Middle frontal gyrus (tissue), 1 donor: Measurements from ENCODE around the gene PPCDC.

Experiments
- DNase-seq: peaks from one replicate; pipeline ENCODE4 v3.0.0-alpha.2; 2015; ENCODE audit warnings: low spot score; ENCODE audit errors: extremely low spot score

Gene PPCDC

GRCh38 chr15:75008629-75009326 is 14.6 kb upstream of the PPCDC start:
- DNase-seq = no peak

DNA sequence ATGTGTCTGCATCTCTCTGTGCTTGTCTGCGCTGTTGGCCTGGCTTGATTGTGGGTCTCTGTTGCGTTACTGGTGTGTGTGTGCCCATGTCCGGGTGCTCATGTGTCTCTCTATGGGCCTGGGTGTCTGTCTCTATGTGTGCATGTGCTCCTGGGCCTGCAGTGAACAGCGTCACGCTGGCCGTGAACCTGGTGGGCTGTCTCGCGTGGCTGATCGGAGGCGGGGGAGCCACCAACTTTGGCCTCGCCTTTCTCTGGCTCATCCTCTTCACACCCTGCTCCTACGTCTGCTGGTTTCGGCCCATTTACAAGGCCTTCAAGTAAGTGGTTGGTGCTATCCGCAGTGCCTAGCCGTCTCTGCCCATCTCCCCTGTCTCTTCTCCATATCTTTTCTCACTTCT is 7.0 kb upstream of the PPCDC start:
- no peak for DNase-seq

DNA sequence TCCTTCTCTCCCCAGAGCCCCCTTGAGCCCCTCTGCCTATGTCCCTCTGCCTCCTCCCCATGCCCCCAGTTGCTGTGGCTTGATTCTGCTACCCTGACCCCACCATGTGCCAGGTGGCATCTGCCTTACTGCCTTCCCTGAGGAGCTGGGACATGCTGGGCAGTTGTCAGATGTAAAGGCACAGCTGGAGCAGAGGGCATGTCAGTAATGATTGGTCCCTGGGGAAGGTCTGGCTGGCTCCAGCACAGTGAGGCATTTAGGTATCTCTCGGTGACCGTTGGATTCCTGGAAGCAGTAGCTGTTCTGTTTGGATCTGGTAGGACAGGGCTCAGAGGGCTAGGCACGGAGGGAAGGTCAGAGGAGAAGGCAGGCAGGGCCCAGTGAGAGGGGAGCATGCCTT is 3.5 kb upstream of the PPCDC start:
- no peak for DNase-seq

DNA sequence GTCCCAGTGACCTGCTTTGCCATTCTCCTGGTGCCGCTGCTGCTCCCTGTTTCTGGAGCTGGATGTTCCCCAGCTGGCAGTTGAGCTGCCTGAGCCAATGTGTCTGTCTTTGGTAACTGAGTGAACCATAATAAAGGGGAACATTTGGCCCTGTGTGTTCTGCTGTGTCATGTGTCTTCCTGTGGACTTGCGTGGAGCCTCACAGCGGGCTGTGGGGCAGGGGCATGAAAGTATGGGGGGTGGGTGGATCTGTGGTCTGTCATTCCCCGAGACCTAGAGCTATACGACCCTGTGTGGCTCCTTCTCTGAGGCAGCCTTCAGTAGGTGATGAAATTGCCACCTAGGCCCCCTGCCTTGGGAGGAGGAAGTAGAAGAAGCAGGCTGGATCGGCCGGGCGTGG is 2.0 kb upstream of the PPCDC start:
- no peak for DNase-seq

DNA sequence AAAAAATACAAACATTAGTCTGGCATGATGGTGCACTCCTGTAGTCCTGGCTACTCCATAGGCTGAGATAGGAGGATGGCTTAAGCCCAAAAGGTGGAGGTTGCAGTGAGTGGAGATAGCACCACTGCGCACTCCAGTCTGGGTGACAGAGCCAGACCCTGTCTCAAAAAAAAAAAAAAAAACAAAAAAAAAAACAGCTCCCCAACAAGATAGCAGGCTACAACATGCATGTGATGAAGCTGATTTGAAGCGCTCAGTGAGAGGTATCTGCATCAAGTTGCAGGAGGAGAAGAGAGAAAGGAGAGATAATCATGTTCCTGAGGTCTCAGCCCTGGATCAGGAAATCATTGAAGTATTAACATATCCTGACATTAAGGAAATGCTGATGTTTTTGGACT is 608 bp upstream of the PPCDC start:
- no peak for DNase-seq

DNA sequence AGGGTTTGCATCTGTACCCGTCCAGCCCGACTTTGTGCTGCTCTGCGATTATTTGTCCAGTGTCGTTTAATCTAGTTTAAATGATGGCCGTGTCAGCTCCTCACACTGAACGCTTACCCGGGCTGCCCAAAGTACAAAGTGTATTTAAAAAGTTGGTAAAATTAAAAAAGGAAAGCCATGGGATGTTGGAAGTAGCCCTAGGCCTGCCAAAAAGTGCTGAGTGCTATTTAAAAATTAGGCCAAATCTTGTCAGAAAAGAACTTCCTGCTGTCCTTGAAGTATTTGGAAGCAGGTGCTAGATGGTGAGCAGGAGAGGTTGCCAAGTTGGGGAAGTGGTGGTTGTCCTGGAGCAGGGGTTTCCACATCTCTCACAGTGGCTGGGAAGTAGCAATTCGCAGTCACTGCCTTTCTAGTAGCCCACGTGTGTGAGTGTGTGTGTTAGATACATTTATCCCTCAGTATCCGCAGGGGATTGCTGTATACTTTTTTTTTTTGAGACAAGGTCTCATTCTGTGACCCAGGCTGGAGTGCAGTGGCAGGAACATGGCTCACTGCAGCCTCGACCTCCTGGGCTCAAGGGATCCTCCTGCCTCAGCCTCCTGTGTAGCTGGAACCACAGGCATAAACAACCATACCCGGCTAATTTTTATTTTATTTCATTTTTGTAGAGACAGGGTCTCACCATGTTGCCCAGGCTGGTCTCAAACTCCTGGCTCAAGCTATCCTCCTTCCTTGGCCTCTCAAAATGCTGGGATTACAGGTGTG is 664 bp downstream of the PPCDC start:
- no peak for DNase-seq

DNA sequence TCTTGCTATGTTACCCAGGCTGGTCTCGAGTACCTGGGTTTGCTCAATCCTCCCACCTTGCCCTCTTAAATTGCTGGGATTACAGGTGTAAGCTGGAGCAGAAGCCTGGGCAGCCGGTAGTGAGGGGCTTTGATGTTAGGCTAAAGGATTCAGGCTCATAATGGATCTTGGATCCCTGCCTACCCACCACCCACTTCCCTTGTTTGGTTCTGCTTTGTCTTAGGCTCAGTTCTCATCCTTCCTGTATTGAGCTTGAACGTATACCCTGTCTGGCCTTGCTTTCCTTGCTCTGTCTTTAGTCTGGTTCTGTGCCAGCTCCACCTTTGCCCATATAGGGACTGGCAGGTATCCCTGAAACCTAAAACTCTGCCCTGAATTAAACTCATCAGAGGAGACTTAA is 1.7 kb downstream of the PPCDC start:
- DNase-seq = no peak

DNA sequence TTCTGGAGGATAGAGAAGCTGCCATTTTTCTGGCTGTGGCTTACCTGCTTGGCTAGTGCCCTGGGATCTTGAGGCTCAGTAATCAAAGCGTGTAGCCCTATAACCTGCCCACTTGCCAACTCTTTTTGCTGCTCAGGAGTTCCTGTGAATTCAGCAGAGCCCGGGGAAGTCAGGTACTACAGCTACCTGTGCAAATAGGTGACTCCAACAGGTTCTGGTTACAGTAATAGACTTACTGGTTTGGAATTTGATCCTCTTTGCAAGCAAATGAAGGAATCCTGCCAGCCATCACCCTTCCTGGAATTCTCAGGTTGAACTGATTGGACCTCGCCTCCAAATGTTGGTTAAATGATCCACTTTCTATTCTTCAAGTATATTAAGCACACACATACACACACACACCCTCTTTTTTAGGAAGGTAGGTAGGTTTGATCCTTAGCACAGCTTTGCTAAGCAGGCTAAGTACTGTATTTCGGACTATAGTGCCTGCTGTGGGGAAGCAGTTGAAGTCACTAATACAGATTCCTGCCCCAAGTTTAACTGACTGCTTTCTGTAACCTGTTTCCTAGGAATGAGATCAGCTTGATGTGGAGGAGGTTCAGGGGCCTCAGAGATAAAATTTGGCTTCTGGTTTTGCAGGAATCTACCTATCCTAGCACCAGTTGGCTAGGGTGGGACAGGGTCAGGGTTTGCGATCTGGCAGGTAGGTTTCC is 2.3 kb downstream of the PPCDC start:
- no peak for DNase-seq

DNA sequence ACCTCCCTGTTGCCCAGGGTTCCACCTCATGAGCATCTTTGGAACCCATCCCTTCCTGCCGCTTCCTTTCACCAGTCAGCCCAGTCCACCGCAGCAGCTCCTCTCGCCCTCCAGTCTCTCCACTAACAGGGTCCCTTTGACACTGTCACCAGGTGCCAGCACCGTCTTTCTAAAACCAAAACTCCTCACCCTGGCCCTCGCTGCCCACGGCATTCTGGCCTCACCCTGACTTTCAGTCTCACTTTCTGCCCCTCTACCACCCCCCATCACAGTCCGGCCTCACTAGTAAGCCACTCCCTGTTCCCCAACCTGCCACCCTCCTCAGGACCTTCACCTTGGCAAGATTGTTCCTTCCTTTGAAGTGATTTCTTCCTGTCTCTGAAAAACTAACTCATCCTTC is 4.2 kb downstream of the PPCDC start:
- DNase-seq = no peak

- no peak for DNase-seq
Observed at GRCh38 chr15:75028991-75029377, 5.6 kb downstream of the PPCDC start.

GRCh38 chr15:75029378-75030022 is 6.1 kb downstream of the PPCDC start:
- peak; percentile 82 for DNase-seq

- no peak for DNase-seq
Observed at GRCh38 chr15:75030023-75030413, 6.6 kb downstream of the PPCDC start.

DNA sequence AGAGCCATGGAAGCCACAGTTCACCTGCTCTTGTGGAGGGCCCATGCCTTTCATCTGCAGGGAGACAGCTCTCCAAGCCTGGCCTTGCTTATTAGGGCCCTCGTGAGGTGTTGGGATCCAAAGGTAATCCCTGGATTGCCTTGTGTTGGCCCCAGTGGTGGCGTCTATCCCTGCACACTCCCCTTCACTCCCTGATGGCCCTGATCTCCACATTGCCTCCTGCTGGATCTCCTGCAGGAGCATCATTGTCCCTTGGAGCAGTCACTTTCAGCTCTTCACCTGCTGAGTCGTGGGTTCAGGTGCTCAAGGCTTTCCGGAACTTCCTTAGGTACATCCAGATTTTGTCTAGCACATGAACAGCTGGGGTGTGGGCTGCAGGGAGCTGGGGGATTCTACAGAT is 7.0 kb downstream of the PPCDC start:
- DNase-seq = no peak

GRCh38 chr15:75031848-75032247 is 8.5 kb downstream of the PPCDC start:
- no peak for DNase-seq

DNA sequence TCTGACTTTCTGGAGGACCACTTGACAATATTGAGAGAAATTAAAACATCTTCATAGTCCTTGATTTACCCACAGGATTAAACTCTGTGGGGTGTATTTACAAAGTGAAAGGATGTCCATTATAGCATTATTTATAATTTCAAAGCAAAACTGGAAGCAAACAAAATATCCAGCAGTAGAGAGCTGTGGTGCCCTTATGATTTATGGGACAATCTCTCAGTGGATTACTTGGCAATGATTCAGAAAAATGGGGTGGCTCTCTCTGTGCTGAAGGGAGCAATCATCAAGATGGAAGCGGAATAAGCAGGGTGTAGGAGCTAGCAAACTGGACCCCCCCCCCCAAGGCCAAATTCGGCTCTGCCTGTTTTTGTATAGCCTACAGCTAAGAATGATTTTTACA is 9.0 kb downstream of the PPCDC start:
- no peak for DNase-seq

DNA sequence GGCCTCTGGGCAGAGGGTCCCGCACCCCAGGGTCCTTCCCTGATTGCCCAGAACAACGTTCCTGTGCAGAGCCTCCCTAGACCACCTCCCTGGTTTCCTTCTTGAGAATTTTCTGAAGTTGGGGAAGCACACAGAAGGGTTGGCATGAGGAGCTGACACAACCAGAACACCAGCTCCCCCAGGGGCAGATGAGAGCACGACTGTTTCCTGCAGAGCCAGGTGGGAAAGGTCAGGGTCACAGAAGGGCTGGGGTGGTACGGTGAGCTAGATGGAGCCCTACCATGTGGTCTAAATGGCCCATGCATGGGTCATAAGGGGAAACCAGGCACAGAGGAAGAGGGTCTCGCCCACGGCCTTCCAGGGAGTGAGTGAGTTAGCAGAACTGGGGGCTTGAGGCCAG is 10.4 kb downstream of the PPCDC start:
- no peak for DNase-seq

- DNase-seq = no peak
Observed at GRCh38 chr15:75034615-75035014, 11.2 kb downstream of the PPCDC start.

DNA sequence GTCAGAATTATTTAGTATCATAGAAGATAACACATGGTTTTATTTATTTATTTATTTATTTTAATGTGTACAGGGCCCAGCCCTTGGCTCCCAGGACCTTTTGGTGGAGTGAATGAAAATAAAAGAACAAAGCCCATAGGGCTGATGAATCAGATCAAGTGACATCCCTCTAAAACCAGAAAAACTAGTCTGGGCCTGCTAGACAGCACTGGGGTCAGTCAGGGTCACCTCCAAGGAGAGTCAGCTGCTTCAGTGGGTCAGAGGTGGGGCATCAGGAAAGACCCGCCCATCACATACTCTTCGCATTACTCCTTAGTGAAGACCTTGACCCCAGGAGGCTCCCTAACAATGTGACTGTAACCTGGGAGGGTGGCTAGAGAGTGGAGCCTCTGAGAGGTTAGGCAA is 12.8 kb downstream of the PPCDC start:
- no peak for DNase-seq

- DNase-seq = no peak
Observed at GRCh38 chr15:75037685-75038084, 14.3 kb downstream of the PPCDC start.

DNA sequence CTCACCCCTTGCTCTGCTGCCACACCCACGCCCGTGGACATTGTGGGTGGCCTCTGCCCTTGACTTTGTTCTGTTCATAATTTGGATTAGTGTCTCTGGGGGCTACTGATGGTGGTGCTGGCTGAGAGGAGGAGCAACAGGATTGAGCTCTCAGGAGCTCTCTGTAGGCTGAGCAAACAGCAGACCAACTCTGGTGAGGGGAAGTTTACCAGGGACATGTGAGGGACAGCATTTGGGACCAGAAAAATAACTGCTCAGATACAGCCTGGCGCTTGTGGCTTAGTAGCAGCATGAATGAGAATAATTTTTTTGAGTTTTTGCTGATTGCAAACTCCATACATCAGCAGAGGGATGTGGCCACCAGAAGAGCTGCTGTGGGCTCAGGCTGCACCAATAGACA is 14.8 kb downstream of the PPCDC start:
- no peak for DNase-seq

DNA sequence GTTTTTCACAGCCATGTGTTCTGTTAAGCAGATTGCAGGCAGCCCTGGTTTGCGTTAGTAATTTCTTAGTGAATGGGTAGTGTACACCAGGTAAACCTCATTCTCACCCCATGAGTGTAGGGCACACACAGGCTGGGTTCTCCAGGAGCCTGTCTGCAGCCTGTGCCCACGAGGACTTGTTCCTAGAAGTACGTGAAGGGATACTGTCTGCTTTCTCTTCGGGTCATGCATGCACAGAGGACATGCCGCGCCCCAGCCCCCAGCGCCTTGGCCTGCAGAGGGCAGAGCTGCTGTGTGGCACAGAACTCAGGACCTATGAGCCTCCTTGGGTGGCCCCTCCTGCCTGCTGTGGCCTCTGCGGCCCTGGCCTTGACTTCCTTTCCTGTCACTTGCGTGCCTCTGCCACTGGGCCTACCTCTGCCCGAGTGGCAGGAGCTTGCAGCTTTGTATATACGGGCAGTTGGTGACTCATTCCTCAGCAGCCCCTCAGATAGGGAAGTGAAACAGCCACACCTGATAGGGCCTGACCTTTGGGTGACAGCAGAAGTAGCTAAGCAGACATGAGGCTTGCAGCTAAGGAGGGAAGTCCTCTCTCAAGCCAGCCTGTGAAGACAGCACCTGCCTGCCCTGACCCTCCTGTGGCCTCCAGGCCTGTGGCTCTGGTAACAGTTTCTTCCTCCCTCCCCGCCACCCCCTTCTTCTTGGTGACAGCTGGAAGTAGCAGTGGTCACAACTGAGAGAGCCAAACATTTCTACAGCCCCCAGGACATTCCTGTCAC is 19.5 kb downstream of the PPCDC start:
- no peak for DNase-seq
